NCI-H2227 (cell line): Measurements from ENCODE around the gene TBC1D22A.
"Not testable (repeated sequence)": the region's sequence is repeated elsewhere in the genome, so short reads cannot be mapped to it uniquely, and the experiment has no call there.

Experiments used
- DNase-seq: peaks from one replicate; lab custom pipeline; 2025; ENCODE audit not compliant: unreplicated experiment; lab: John Stamatoyannopoulos, UW

The TBC1D22A gene

GRCh38 chr22:47112994-47113852 is 350.8 kb downstream of the TBC1D22A start:
- DNase-seq: no peak

GRCh38 chr22:47113853-47114415 is 351.5 kb downstream of the TBC1D22A start:
- no peak for DNase-seq

- no peak for DNase-seq
These were observed 352.5 kb downstream of the TBC1D22A start for GRCh38 chr22:47114813-47115517.

- DNase-seq: no peak
These were observed 353.1 kb downstream of the TBC1D22A start for GRCh38 chr22:47115518-47115890.

GRCh38 chr22:47115921-47116320 is 353.5 kb downstream of the TBC1D22A start:
- DNase-seq: no peak

GRCh38 chr22:47116426-47117341 is 354.2 kb downstream of the TBC1D22A start:
- no peak for DNase-seq

GRCh38 chr22:47117442-47117841 is 355.0 kb downstream of the TBC1D22A start:
- not testable (repeated sequence) for DNase-seq

- DNase-seq: no peak
These were observed 356.7 kb downstream of the TBC1D22A start for GRCh38 chr22:47119181-47119580.

GRCh38 chr22:47120399-47120798 is 357.9 kb downstream of the TBC1D22A start:
- no peak for DNase-seq

- DNase-seq: no peak
These were observed 359.3 kb downstream of the TBC1D22A start for GRCh38 chr22:47121791-47122190.

- no peak for DNase-seq
These were observed 360.1 kb downstream of the TBC1D22A start for GRCh38 chr22:47122441-47123000.

GRCh38 chr22:47123006-47123826 is 360.8 kb downstream of the TBC1D22A start:
- DNase-seq: no peak

- DNase-seq: no peak
These were observed 361.5 kb downstream of the TBC1D22A start for GRCh38 chr22:47123827-47124442.

GRCh38 chr22:47124451-47124881 is 362.0 kb downstream of the TBC1D22A start:
- DNase-seq: no peak

- DNase-seq: no peak
These were observed 362.5 kb downstream of the TBC1D22A start for GRCh38 chr22:47124961-47125360.

GRCh38 chr22:47125603-47126002 is 363.2 kb downstream of the TBC1D22A start:
- no peak for DNase-seq

GRCh38 chr22:47126344-47126811 is 363.9 kb downstream of the TBC1D22A start:
- DNase-seq: no peak

- no peak for DNase-seq
These were observed 365.0 kb downstream of the TBC1D22A start for GRCh38 chr22:47127441-47127871.

GRCh38 chr22:47128216-47128615 is 365.8 kb downstream of the TBC1D22A start:
- no peak for DNase-seq
